MM.1S (cell line): ENCODE measurements around the gene WNK1.
"Not testable (repeated sequence)": the region's sequence is repeated elsewhere in the genome, so short reads cannot be mapped to it uniquely, and the experiment has no call there.

Experiments used
- CTCF ChIP-seq: fragments of 300-600 bp; sonication (generic); IDR thresholded peaks from 2 replicates; pipeline ENCODE4 v1.5.1; 2016; ENCODE audit warnings: antibody characterized with exemption, low read length, mixed read lengths
- EZH2 ChIP-seq: fragments of 300-600 bp; sonication (generic); optimal IDR thresholded peaks from 2 replicates; pipeline ENCODE3; 2017; ENCODE audit warnings: low read depth, mild to moderate bottlenecking, antibody characterized with exemption, low read length, mixed read lengths
- EZH2phosphoT487 ChIP-seq: fragments of 300-600 bp; sonication (generic); IDR thresholded peaks from 2 replicates; pipeline ENCODE4 v1.6.1; 2018; ENCODE audit warnings: antibody characterized with exemption, low read length

GRCh38 chr12:817456-817855 lies 65.1 kb downstream of the WNK1 start:
- not testable (repeated sequence) for TF ChIP-seq CTCF, EZH2, EZH2phosphoT487
